GM12801 (cell line): Measurements from ENCODE around the gene BARX2.

ENCODE experiments used
- TF ChIP-seq, protein P1 (sequence below): IDR thresholded peaks from one replicate; pipeline ENCODE4 v1.5.1; 2011; ENCODE audit warnings: control low read depth; ENCODE audit not compliant: insufficient read length; ENCODE audit errors: extremely low read depth

Gene BARX2

GRCh38 chr11:129368889-129369672, 6.6 kb upstream of the BARX2 start:
- TF ChIP-seq, protein P1, sequence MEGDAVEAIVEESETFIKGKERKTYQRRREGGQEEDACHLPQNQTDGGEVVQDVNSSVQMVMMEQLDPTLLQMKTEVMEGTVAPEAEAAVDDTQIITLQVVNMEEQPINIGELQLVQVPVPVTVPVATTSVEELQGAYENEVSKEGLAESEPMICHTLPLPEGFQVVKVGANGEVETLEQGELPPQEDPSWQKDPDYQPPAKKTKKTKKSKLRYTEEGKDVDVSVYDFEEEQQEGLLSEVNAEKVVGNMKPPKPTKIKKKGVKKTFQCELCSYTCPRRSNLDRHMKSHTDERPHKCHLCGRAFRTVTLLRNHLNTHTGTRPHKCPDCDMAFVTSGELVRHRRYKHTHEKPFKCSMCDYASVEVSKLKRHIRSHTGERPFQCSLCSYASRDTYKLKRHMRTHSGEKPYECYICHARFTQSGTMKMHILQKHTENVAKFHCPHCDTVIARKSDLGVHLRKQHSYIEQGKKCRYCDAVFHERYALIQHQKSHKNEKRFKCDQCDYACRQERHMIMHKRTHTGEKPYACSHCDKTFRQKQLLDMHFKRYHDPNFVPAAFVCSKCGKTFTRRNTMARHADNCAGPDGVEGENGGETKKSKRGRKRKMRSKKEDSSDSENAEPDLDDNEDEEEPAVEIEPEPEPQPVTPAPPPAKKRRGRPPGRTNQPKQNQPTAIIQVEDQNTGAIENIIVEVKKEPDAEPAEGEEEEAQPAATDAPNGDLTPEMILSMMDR: no peak

DNA sequence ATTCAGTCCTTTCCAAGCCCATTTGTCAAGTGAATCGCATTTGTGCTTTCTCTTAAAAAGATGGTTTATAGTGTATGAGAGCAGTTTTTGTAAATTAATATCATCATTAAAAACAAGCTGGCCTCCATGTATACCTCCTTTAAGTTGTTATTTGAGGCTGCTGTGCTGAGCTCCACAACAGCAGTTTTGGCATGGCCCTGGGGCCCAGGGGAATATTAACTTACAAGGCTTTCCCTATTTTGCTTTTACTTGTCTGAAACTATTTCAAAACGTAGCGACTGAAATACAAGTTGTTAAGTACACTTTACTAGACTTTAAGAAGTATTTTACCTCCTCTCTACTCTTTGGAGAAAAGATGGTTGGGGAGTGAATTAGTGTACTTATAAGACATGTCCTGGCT, 4.9 kb upstream of the BARX2 start:
- TF ChIP-seq, protein P1: no peak

DNA sequence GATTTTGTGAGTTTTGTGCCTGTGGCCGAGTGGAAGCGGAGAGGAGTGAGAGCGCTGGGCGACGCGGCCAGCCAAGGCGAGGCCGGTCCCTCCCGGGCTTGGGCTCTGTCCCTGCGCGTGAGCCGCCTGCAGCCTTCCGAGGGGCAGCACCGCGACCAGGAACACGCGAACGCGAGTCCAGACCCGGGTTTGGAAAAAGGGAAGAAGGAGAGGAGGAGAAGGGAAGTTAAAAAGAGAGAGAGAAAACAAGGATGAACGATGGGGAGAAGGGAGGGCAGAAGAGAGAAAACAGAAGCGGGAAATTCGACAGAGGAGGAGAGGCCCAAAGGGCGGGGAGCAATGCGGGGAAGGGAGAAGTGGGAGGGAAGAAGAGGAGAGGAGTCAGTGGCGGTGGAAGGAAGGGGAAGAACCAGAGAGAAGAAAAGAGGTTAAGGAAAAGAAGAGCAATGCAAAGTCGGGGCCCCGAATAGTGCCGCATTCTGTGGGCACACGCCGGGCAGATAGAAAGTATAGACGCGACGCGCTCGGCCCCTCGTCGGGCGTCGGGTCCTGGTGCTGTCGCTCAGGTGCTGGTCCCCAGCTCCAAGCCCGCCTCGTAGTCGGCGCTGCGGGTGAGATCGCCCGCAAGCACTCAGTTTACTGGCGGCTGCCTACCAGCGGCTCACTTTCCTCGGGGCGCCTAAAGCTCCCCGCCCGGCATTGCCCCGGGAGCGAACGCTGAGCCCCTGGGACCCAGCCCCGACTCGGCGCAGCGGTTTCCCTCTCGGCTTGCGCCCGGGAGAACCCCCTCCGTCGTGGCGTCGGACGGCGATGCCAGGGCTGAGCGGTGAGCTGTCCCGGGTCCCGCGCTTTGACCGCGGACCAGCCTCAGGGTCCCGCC, 2.8 kb upstream of the BARX2 start:
- TF ChIP-seq, protein P1: no peak

DNA sequence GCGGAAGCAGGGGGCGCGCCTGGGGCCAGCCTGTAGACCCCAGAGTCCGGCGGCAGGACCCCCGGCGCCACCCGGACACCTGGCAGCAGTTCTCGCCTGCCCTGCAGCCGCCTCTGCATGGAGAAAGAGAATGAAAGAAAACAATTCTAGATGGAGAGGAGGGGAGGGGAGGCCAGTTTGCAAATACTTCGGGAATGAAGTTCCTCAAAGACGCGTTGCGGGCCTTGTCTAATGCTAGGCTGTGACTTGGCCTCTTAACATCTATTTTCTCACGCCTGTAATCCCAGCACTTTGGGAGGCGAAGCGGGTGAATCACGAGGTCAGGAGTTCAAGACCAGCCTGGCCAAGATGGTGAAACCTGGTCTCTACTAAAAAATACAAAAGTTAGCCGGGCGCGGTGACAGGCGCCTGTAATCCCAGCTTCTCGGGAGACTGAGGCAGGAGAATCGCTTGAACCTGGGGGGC, 2.1 kb upstream of the BARX2 start:
- TF ChIP-seq, protein P1: no peak

- TF ChIP-seq, protein P1: no peak
Measured at GRCh38 chr11:129374081-129374992, 1.3 kb upstream of the BARX2 start.

DNA sequence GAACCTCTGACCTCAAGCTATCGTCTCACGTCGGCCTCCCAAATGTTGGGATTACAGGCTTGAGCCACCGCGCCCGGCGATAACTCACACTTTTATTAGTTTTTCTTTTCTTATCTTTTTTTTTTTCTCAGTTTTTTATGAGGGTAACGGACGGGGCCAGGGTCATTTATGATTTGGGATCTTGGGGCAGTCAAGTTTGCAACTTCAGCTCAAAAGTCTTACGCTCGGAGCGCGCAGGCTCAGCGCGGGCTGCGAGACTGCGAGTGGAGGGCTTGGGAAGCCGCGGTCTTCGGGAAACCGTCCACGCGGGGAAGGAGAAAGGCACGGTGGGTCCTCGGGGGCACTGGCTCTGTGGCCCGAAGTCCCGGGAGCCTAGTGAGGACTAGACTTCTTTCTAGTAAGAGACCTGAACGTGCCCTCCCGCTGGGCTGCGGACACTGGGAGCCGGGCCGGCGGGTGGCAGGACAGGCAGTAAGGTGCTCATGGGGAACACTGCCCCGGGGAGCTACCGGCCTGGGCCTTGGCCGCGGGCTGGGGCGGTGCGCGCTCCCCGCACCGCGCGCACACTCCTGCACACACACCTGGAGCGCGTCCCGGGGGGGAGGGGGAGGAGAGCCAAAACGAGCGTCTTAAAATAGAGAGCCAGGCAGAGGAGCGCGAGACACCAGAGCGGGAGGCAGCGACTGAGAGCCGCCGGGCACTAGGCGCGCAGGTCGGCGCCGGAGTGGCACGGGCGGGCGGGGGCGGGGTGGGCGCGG, 476 bp upstream of the BARX2 start:
- TF ChIP-seq, protein P1: no peak
